ENCODE measurements around the gene FAM170B. TPM values are rescaled to one million over a fixed set of nuclear protein-coding genes. Genes with fewer than 3 reads are reported as not detected.

The FAM170B gene
- total RNA-seq, 1 donor from 2014 or later = not detected

DNA sequence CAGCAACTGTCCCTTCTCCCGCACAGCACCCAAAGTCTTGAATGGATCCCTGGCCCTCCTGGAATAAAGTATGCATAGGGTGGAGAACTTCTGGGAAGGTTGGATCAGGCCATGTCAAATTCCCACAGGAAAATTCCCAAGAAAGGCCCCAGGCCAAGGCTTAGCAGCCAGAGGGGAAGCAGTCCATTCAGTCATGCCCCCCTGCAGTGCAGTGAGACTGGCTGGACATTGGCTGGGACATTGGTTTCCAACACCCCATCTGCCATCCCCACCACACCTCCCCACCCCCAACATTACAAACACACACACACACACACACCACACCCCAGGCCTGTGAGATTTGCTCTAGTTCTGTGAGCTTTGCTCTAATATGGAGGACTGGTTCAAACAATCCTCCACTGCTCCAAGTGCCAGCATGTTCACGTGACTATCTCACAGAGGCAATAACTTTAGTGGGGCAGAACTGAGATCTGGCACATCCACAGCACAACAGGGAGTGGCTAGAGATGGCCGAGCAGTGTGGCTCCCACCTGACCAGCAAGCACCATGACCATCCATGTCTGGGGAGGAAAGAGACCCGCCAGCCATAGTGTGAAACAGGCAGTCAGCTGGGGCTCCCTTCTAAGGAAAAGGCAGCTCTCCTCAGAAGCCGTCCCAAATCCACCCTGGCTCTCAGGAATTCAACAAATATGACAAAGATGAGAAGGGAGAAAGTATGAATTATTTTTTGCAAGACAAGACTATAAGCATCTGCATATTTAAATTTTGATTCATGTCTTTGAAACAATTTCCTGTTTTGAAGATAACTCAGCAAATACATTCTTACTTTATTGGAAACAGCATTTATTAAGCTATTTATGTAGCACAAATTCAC is 6.7 kb upstream of the FAM170B start:
- intact Hi-C loops (cut with micrococcal nuclease) = no loop called here
- TF ChIP-seq, protein P1, sequence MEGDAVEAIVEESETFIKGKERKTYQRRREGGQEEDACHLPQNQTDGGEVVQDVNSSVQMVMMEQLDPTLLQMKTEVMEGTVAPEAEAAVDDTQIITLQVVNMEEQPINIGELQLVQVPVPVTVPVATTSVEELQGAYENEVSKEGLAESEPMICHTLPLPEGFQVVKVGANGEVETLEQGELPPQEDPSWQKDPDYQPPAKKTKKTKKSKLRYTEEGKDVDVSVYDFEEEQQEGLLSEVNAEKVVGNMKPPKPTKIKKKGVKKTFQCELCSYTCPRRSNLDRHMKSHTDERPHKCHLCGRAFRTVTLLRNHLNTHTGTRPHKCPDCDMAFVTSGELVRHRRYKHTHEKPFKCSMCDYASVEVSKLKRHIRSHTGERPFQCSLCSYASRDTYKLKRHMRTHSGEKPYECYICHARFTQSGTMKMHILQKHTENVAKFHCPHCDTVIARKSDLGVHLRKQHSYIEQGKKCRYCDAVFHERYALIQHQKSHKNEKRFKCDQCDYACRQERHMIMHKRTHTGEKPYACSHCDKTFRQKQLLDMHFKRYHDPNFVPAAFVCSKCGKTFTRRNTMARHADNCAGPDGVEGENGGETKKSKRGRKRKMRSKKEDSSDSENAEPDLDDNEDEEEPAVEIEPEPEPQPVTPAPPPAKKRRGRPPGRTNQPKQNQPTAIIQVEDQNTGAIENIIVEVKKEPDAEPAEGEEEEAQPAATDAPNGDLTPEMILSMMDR (IDR thresholded peaks at IDR 0.05) = no peak
- ChIA-PET POLR2A (no interaction called here), CTCF (no interaction called here)
- Mint-ChIP-seq H3K9me3 (peaks cover 2% of the 10 kb centered on the region), H3K4me1 (peaks cover 6% of the 10 kb centered on the region), H3K27ac (no peak overlapping the region), H3K27me3 (peaks cover 1% of the 10 kb centered on the region), H3K36me3 (ENCODE audit: low read depth) (no peaks in the 10 kb centered on the region), H3K4me3 (no peak overlapping the region)
- DNase-seq (no peak), ATAC-seq (ENCODE audit: low read depth) (no peak)

DNA sequence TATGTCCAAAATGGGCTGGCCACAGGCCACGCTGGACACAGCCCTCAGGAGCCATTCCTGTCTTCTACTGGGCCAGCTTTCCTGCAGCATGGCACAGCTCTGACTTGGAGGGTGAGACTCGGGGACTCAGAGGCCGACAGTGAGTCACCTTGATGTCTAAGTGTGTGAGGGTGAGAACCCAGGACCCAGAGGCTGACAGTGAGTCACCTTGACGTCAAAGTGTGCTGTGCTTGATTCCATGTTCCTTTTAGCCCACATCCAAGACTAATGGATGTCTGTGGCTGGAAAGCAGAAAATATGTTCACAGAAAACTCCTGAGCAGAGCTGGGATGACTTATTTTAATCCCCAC is 6.0 kb upstream of the FAM170B start:
- CTCF ChIA-PET = no interaction called here
- Mint-ChIP-seq H3K36me3 (ENCODE audit: low read depth) (no peaks in the 10 kb centered on the region), H3K4me1 (peaks cover 13% of the 10 kb centered on the region), H3K9me3 (peaks cover 2% of the 10 kb centered on the region), H3K4me3 (no peak overlapping the region), H3K27me3 (peaks cover 1% of the 10 kb centered on the region), H3K27ac (no peak overlapping the region)
- intact Hi-C loops (cut with micrococcal nuclease) = no loop called here
- TF ChIP-seq, protein P1 (IDR thresholded peaks at IDR 0.05) = no peak
- ATAC-seq (ENCODE audit: low read depth) (no peak), DNase-seq (no peak)
- POLR2A ChIA-PET = no interaction called here

DNA sequence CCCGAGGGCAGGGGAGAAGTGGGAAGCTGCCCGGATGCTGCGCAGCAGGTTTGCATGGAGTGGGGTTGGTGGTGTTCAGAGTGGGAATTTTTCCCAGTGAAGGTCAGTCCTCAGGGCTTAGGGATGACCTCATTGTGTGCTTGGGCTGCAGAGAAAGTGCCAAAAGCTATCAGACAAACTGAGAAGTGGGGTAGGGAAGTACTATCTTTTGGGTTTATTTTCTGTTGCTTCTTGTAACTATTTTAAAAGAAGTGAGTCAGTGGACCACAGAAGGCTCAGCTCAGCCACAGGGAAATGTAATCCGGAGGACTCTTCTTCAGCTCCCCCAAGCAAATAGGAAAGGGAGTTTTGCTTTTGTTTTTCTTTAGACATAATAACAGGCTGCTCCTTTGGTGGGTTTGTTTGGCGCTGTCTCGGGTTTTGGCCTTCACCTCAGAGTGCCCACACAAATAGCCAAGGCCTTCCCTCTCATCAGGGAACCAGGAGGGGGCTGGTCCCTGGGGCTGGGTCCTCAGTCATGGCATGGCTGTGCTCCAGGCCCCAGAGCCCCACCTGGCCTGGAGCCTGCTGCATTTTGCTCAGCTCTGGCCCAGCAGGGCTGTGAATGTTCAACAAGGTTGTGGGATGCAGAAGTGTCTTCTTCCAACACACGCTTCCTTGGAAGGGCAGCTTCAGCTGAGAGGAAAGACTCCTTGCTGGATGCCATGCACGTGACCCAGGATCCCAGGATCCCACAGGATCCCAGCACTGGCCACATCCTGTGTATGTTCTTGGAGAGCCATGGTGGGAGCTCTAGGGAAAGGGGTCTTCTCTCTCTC is 5.4 kb upstream of the FAM170B start:
- no peak for ATAC-seq (ENCODE audit: low read depth)
- Mint-ChIP-seq H3K27ac (no peak overlapping the region), H3K4me3 (no peak overlapping the region), H3K4me1 (peaks cover 19% of the 10 kb centered on the region), H3K9me3 (peaks cover 2% of the 10 kb centered on the region), H3K27me3 (peaks cover 1% of the 10 kb centered on the region), H3K36me3 (ENCODE audit: low read depth) (no peaks in the 10 kb centered on the region)
- ChIA-PET POLR2A (no interaction called here), CTCF (no interaction called here)
- no peak for DNase-seq
- intact Hi-C loops (cut with micrococcal nuclease) = no loop called here
- TF ChIP-seq, protein P1 (IDR thresholded peaks at IDR 0.05) = no peak

DNA sequence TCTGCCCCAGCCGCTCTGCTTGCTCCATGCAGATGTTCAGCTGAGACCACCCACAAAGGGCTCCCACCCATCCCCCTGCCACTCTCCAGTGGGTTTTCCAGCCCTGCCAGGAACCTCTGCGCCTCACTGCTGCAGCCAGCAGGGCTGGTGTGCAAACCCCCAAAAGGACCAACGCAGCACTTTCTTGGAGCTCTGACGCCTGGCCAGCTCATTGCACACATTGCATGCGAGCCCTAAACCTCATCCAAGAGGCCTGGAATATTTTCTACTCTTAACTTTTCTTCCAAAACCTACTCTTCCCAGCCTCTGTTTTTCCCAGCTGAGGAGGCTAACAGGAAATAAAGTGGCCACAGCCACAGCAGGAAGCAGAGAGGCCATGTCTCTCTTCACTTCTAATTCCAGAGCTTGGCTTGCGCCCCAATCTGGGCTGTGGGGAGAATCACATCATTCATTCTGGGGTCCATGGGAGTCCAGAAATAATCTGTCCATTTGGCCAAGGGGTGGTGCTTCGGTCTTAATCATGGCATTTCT is 4.6 kb upstream of the FAM170B start:
- ATAC-seq (ENCODE audit: low read depth) = no peak
- H3K27me3 Mint-ChIP-seq = peaks cover 1% of the 10 kb centered on the region
- peaks cover 24% of the 10 kb centered on the region for H3K4me1 Mint-ChIP-seq
- CTCF ChIA-PET = no interaction called here
- POLR2A ChIA-PET = no interaction called here
- H3K27ac Mint-ChIP-seq = no peak overlapping the region
- no peaks in the 10 kb centered on the region for H3K36me3 Mint-ChIP-seq (ENCODE audit: low read depth)
- H3K4me3 Mint-ChIP-seq = no peak overlapping the region
- TF ChIP-seq, protein P1 (IDR thresholded peaks at IDR 0.05) = no peak
- no peak for DNase-seq
- intact Hi-C loops (cut with micrococcal nuclease) = no loop called here
- peaks cover 2% of the 10 kb centered on the region for H3K9me3 Mint-ChIP-seq

DNA sequence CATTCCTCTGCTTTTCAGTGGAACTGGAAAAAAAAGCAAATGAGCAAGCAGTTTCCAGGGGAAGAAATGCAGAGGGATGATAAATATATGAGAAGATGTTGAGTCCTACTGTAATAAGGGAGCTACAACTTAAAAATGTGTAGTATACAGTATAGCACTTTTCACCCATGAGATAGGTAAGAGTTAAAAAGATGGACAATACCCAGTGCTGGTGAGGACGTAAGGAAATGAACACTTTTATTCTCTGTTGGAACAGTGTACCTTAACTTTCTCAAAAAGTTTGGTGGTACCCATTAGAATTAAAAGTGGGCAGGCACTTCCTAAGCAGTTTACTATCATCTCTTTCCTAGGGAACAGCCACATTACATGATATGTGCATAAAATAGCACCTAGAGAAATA is 2.7 kb upstream of the FAM170B start:
- H3K4me1 Mint-ChIP-seq = peaks cover 24% of the 10 kb centered on the region
- H3K27me3 Mint-ChIP-seq = no peaks in the 10 kb centered on the region
- peaks cover 2% of the 10 kb centered on the region for H3K9me3 Mint-ChIP-seq
- no peaks in the 10 kb centered on the region for H3K36me3 Mint-ChIP-seq (ENCODE audit: low read depth)
- ChIA-PET POLR2A (no interaction called here), CTCF (no interaction called here)
- H3K27ac Mint-ChIP-seq = no peak overlapping the region
- TF ChIP-seq, protein P1 (IDR thresholded peaks at IDR 0.05) = no peak
- intact Hi-C loops (cut with micrococcal nuclease) = no loop called here
- H3K4me3 Mint-ChIP-seq = no peak overlapping the region
- DNase-seq (no peak), ATAC-seq (ENCODE audit: low read depth) (no peak)

Measured in activated B cell treated with CpG ODN at 0.5 μM for 24 hours (primary cell).